OCI-LY1 (cell line): ENCODE results near the gene BPIFB3.

Experiments
- CTCF ChIP-seq: fragments of 200-600 bp; sonication (generic), shearing (Covaris generic); IDR thresholded peaks from 2 replicates; pipeline ENCODE4 v1.5.1; 2017; ENCODE audit warnings: mild to moderate bottlenecking, antibody characterized with exemption, low read length, moderate library complexity, mixed read lengths
- EZH2 ChIP-seq: fragments of 200-600 bp; sonication (generic), shearing (Covaris generic); IDR thresholded peaks from 2 replicates; pipeline ENCODE4 v1.8.0; 2017; ENCODE audit warnings: borderline replicate concordance, mixed run types, mild to moderate bottlenecking, antibody characterized with exemption, low read length, moderate library complexity, mixed read lengths

DNA sequence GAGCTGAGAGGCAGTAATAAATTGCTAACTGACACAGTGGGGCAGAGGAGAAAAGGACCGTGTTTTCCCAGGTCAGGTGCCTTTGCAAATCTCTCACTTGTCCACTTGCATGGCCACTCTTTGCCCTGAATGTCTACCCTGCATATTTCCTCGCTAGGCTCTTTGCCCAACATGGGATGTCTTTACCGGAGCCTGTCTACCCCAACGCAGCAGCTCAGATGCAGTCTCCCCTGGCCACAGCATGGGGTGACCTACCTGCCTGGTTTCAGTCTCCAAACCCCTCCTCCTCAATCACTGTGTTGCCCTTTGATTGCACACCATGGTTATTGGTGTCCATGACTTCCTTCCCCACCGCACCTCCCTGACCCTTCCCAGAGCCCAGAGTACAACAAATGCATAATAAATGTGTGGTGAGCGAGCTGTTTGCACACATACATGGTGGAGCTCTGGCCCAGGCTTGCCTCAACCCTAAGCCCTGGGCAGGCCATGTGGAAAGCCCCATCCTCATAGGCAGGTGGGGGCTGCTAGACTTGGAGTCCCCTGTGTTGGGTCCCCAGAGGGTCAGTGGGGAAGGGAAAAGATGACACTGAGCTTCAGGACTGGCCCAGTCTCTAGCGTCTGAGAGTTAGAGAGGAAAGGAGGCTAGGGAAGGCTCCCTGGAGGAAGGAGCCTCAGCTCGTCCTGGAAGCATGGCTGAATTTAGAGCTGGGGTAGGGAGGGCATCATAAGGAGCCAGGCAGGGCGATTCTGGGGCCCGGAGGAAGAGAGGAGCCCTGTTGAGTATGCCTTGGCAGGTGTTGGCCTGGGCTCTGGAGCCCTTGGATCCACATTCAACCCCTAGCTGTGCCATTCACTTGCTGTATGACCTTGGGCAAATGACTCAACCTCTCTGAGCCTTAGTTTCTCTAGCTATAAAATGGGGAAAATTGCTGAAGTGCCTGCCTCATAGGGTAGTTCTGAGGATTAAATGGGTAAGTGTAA, 26.6 kb upstream of the BPIFB3 start:
- no peak for TF ChIP-seq CTCF
- TF ChIP-seq EZH2, result no peak
